HepG2 (cell line): ENCODE results near the gene ABCG5. TPM values are rescaled to one million over a fixed set of nuclear protein-coding genes. Genes with fewer than 3 reads are reported as not detected.
A peak's percentile ranks its signal among the peaks of the same experiment; 100 is the strongest.

ENCODE experiments used
- ARID5B ChIP-seq: IDR thresholded peaks from 2 replicates; pipeline ENCODE4 v1.4.0; 2020; ENCODE audit warnings: mild to moderate bottlenecking, missing genetic modification reagents
- NFYB ChIP-seq: sonication (generic); formaldehyde crosslinking; IDR thresholded peaks from 2 replicates; pipeline ENCODE4 v1.4.0; 2020; ENCODE audit warnings: missing genetic modification reagents
- POGK ChIP-seq: sonication (generic); formaldehyde crosslinking; conservative IDR thresholded peaks from 2 replicates; pipeline ENCODE4 v1.8.0; 2022; ENCODE audit warnings: mild to moderate bottlenecking, moderate library complexity, missing genetic modification reagents
- RFXANK ChIP-seq: IDR thresholded peaks from 2 replicates; pipeline ENCODE4 v1.6.1; 2016
- RNF2 ChIP-seq: fragments of 450-650 bp; conservative IDR thresholded peaks from 2 replicates; pipeline ENCODE4 v1.6.1; 2016; ENCODE audit warnings: low read depth
- SMYD3 ChIP-seq: sonication (generic); formaldehyde crosslinking; IDR thresholded peaks from 2 replicates; pipeline ENCODE4 v1.8.1; 2023; ENCODE audit warnings: mild to moderate bottlenecking, missing genetic modification reagents
- ZBTB43 ChIP-seq: sonication (generic); formaldehyde crosslinking; conservative IDR thresholded peaks from 2 replicates; pipeline ENCODE4 v1.4.0; 2020; ENCODE audit warnings: missing genetic modification reagents
- ZEB1 ChIP-seq: IDR thresholded peaks from 2 replicates; pipeline ENCODE4 v1.6.1; 2012; ENCODE audit warnings: mild to moderate bottlenecking, low read depth, inconsistent platforms; ENCODE audit not compliant: insufficient replicate concordance
- ZNF20 ChIP-seq: sonication (generic); formaldehyde crosslinking; IDR thresholded peaks from 2 replicates; pipeline ENCODE4 v1.4.0; 2020; ENCODE audit warnings: mild to moderate bottlenecking, moderate library complexity, missing genetic modification reagents
- ZNF510 ChIP-seq: sonication (generic); formaldehyde crosslinking; IDR thresholded peaks from 2 replicates; pipeline ENCODE4 v1.4.0; 2020; ENCODE audit warnings: low read depth, mild to moderate bottlenecking, missing genetic modification reagents
- ZNF513 ChIP-seq: sonication (generic); formaldehyde crosslinking; conservative IDR thresholded peaks from 2 replicates; pipeline ENCODE4 v1.5.0; 2020; ENCODE audit warnings: missing genetic modification reagents
- ZNF616 ChIP-seq: sonication (generic); formaldehyde crosslinking; IDR thresholded peaks from 2 replicates; pipeline ENCODE4 v1.5.0; 2020; ENCODE audit warnings: low read depth, mild to moderate bottlenecking, missing genetic modification reagents
- ZNF782 ChIP-seq: sonication (generic); formaldehyde crosslinking; IDR thresholded peaks from 2 replicates; pipeline ENCODE4 v1.4.0; 2020; ENCODE audit warnings: missing genetic modification reagents, mild to moderate bottlenecking, borderline replicate concordance
- ZNF790 ChIP-seq: sonication (generic); formaldehyde crosslinking; IDR thresholded peaks from 2 replicates; pipeline ENCODE4 v1.8.0; 2022; ENCODE audit warnings: missing genetic modification reagents, mild to moderate bottlenecking, borderline replicate concordance
- ZSCAN21 ChIP-seq: sonication (generic); formaldehyde crosslinking; IDR thresholded peaks from 2 replicates; pipeline ENCODE4 v1.8.0; 2022; ENCODE audit warnings: mild to moderate bottlenecking, missing genetic modification reagents, moderate library complexity, borderline replicate concordance
- polyA plus RNA-seq, 8 experiments: library from polyadenylated mRNA; depleted of rRNA in 3 of 8; stranded (reverse) in 7 of 8; unstranded in 1 of 8; fragments of >200 nt; fragmentation: Illumina TruSeq in 4 of 8; extraction: Trizol in 4 of 8; gene quantifications; 2 replicates each; pipeline versions ENCODE4 v1.2.1 to v1.2.3, GENCODE V29; 2011 to 2016; ENCODE audit warnings: low read depth in 4 of 8, missing spikeins in 1 of 8, mixed read lengths in 1 of 8; ENCODE audit not compliant: insufficient read depth in 1 of 8
- total RNA-seq, 5 experiments: library from RNA; depleted of rRNA; stranded (reverse); fragments of >200 nt; fragmentation: Illumina TruSeq; extraction: Trizol; gene quantifications; 2 replicates each; pipeline ENCODE4 v1.2.3, GENCODE V29; 2016; ENCODE audit warnings: low read depth in 1 of 5
- TF ChIP-seq, protein P1 (sequence below): sonication (generic); formaldehyde crosslinking; conservative IDR thresholded peaks from 2 replicates; pipeline ENCODE4 v1.4.0; 2020; ENCODE audit warnings: missing genetic modification reagents

Gene ABCG5
- total and polyA plus RNA-seq, 2 of the 13 experiments (the other 11 are each of a cell fraction or from before 2014, with no cell fraction given): 15.1 to 39.0 TPM

DNA sequence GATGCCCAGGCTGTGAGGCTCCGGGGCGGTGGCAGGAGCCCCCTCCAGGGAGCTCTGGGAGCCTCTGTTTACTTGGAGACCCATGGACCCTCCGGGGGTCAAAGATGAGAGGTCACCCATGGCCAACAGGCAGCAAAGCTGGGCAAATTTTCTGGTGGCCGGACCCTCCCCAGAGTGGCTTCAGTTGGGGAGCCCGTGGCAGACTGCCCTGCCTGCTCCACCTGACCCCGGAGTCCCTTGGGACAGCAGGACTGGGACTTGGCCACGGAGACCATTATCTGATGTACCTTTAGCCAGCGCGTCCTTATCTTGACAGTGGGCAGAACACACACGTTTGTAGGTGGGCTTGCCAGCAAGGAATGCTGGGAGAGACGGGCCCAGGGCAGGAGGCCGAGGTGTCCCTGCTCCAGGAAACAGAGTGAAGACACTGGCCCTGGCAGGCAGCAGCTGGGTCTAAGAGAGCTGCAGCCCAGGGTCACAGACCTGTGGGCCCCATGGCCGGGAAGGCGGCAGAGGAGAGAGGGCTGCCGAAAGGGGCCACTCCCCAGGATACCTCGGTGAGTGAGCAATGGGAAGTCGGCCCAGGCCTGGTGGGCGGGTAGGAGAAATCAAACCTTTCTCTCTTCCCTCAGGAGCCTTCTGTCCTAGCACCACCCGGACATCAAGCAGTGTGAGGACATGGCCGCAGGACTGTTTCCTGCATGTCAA, at the start of gene ABCG5, which contains the start of gene ABCG8 (continued):
- TF ChIP-seq ZSCAN21 (CRISPR knock-in tag) (peak; percentile 76), ZBTB43 (peak; percentile 74; the same call in 1 of the 2 replicates), POGK (CRISPR knock-in tag) (peak; percentile 76; the same call in 1 of the 2 replicates), RFXANK (no peak), ZNF510 (peak; percentile 41; the same call in 1 of the 2 replicates), ZNF20 (CRISPR knock-in tag) (no peak), ZNF513 (no peak), ARID5B (CRISPR knock-in tag) (no peak; the same call in 1 of the 2 replicates), ZNF616 (0 out of 2 replicates have a peak, but pooled peaks have one; percentile 9), RNF2 (no peak), ZNF790 (peak; percentile 46; the same call in 1 of the 2 replicates), ZNF782 (CRISPR knock-in tag) (no peak; the same call in 1 of the 2 replicates), NFYB (CRISPR knock-in tag) (no peak), ZEB1 (peak; percentile 32), SMYD3 (no peak)
- TF ChIP-seq, protein P1, sequence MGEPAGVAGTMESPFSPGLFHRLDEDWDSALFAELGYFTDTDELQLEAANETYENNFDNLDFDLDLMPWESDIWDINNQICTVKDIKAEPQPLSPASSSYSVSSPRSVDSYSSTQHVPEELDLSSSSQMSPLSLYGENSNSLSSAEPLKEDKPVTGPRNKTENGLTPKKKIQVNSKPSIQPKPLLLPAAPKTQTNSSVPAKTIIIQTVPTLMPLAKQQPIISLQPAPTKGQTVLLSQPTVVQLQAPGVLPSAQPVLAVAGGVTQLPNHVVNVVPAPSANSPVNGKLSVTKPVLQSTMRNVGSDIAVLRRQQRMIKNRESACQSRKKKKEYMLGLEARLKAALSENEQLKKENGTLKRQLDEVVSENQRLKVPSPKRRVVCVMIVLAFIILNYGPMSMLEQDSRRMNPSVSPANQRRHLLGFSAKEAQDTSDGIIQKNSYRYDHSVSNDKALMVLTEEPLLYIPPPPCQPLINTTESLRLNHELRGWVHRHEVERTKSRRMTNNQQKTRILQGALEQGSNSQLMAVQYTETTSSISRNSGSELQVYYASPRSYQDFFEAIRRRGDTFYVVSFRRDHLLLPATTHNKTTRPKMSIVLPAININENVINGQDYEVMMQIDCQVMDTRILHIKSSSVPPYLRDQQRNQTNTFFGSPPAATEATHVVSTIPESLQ (CRISPR knock-in tag): no peak
